Uterus (tissue), 2 donors: ENCODE measurements around the gene KRT72.

Source experiments
- CTCF ChIP-seq, 4 experiments: fragments of 200-600 bp in 2 of 4; fragments of 450-650 bp in 2 of 4; sonication (generic) in 2 of 4; IDR thresholded peaks; one replicate each; pipeline ENCODE4 v1.5.1; 2016 to 2019; ENCODE audit warnings: antibody characterized with exemption in 4 of 4, mild to moderate bottlenecking in 2 of 4, moderate library complexity in 1 of 4
- POLR2A ChIP-seq, 2 donors: fragments of 450-650 bp; IDR thresholded peaks; one replicate each; pipeline ENCODE4 v1.6.1; 2016; ENCODE audit warnings: antibody characterized with exemption in 2 of 2, mild to moderate bottlenecking in 1 of 2, moderate library complexity in 1 of 2

GRCh38 chr12:52618866-52619265, 17.6 kb upstream of the KRT72 start:
- no peak for TF ChIP-seq POLR2A (IDR thresholded peaks at IDR 0.05)
- TF ChIP-seq CTCF (IDR thresholded peaks at IDR 0.05) = no peak
